ENCODE measurements around the gene DROSHA. TPM values are rescaled to one million over a fixed set of nuclear protein-coding genes. Genes with fewer than 3 reads are reported as not detected.

Gene DROSHA
- total RNA-seq, 1 experiment from 2014 or later, result 57.7 TPM

DNA sequence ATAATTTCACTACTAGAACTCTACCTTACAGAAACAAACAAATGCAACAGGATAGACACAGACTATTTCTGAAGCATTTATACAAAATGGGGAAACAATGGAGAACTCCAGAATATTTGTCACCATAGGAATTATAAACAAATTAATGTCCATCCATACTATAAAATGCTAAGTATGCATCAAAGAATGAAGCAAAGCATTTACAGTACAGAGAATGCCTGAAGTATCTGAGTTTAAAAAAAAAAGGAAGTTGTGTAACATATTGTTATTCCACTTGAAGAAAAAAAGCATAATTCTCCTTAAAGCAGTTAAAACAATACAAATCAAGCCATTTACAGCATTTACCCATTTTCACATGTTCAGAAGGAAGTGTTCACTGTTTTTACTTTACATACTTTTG, 53.0 kb downstream of the DROSHA start:
- H3K27me3 Mint-ChIP-seq (ENCODE audit: insufficient read depth, unreplicated experiment), result no peaks in the 10 kb centered on the region
- BruUV-seq (replicated peaks), result no TSS peak
- no peaks in the 10 kb centered on the region for H3K9me3 Mint-ChIP-seq (ENCODE audit: unreplicated experiment)
- POLR2A ChIA-PET, result no interaction called here
- TF ChIP-seq, protein P1, sequence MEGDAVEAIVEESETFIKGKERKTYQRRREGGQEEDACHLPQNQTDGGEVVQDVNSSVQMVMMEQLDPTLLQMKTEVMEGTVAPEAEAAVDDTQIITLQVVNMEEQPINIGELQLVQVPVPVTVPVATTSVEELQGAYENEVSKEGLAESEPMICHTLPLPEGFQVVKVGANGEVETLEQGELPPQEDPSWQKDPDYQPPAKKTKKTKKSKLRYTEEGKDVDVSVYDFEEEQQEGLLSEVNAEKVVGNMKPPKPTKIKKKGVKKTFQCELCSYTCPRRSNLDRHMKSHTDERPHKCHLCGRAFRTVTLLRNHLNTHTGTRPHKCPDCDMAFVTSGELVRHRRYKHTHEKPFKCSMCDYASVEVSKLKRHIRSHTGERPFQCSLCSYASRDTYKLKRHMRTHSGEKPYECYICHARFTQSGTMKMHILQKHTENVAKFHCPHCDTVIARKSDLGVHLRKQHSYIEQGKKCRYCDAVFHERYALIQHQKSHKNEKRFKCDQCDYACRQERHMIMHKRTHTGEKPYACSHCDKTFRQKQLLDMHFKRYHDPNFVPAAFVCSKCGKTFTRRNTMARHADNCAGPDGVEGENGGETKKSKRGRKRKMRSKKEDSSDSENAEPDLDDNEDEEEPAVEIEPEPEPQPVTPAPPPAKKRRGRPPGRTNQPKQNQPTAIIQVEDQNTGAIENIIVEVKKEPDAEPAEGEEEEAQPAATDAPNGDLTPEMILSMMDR (IDR thresholded peaks at IDR 0.05; ENCODE audit: unreplicated experiment), result no peak
- H3K36me3 Mint-ChIP-seq (ENCODE audit: insufficient read depth, unreplicated experiment), result peaks cover 54% of the 10 kb centered on the region
- H3K27ac Mint-ChIP-seq (ENCODE audit: low read depth, unreplicated experiment), result no peak overlapping the region
- no peak overlapping the region for H3K4me3 Mint-ChIP-seq (ENCODE audit: unreplicated experiment)
- intact Hi-C loops (cut with micrococcal nuclease), result no loop called here
- no peaks in the 10 kb centered on the region for H3K4me1 Mint-ChIP-seq (ENCODE audit: insufficient read depth, unreplicated experiment)
- no peak for DNase-seq (ENCODE audit: unreplicated experiment)
- CTCF ChIA-PET, result interaction anchor here (0.6 kb wide), 1 partner anchor 58 kb away, joined by 3 read pairs; no protein-coding TSS in a partner anchor

DNA sequence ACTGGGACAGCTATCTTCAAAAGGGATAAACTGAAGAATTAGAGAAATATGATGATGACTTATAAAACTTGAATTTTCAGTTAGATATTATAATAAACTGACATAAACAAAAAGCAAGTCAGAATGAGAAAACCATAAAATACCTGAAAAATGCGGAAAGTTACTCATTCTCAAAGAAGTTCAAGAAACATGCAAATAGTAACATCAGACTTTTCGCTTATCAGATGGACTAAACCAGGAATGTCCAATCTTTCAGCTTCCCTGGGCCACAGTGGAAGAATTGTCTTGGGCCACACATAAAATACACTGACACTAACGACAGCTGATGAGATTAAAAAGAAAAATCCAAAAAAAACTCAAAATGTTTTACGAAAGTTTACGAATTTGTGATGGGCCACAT, 53.9 kb downstream of the DROSHA start:
- DNase-seq (ENCODE audit: unreplicated experiment), result no peak
- no TSS peak for BruUV-seq (replicated peaks)
- no peaks in the 10 kb centered on the region for H3K27me3 Mint-ChIP-seq (ENCODE audit: insufficient read depth, unreplicated experiment)
- CTCF ChIA-PET, result no interaction called here
- POLR2A ChIA-PET, result no interaction called here
- H3K36me3 Mint-ChIP-seq (ENCODE audit: insufficient read depth, unreplicated experiment), result peaks cover 44% of the 10 kb centered on the region
- no peak overlapping the region for H3K27ac Mint-ChIP-seq (ENCODE audit: low read depth, unreplicated experiment)
- H3K4me1 Mint-ChIP-seq (ENCODE audit: insufficient read depth, unreplicated experiment), result no peaks in the 10 kb centered on the region
- TF ChIP-seq, protein P1 (IDR thresholded peaks at IDR 0.05; ENCODE audit: unreplicated experiment), result no peak
- intact Hi-C loops (cut with micrococcal nuclease), result no loop called here
- no peak overlapping the region for H3K4me3 Mint-ChIP-seq (ENCODE audit: unreplicated experiment)
- H3K9me3 Mint-ChIP-seq (ENCODE audit: unreplicated experiment), result no peaks in the 10 kb centered on the region

DNA sequence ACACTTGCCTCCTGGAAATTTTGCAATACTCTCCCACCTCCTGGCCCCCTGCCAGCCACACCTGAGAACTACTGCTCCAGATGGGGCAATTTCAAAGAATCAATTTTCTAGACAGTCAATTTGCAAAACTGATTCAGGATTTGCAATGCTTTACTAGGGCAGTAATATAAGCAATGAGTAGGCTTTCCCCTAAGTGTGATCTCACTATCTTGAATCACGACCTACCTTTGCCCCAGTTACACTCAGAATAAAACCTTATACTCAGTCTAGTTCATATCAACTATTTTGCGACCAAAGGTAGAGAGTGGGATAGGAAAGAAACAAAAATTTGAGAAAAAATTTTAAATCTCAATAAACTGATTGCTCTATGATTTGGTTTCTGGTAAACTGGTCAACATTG, 54.4 kb downstream of the DROSHA start:
- Mint-ChIP-seq H3K4me1 (ENCODE audit: insufficient read depth, unreplicated experiment) (no peaks in the 10 kb centered on the region), H3K4me3 (ENCODE audit: unreplicated experiment) (no peak overlapping the region), H3K27ac (ENCODE audit: low read depth, unreplicated experiment) (no peak overlapping the region), H3K36me3 (ENCODE audit: insufficient read depth, unreplicated experiment) (peaks cover 40% of the 10 kb centered on the region), H3K9me3 (ENCODE audit: unreplicated experiment) (no peaks in the 10 kb centered on the region), H3K27me3 (ENCODE audit: insufficient read depth, unreplicated experiment) (no peaks in the 10 kb centered on the region)
- intact Hi-C loops (cut with micrococcal nuclease), result no loop called here
- TF ChIP-seq, protein P1 (IDR thresholded peaks at IDR 0.05; ENCODE audit: unreplicated experiment), result no peak
- BruUV-seq (replicated peaks), result no TSS peak
- POLR2A ChIA-PET, result no interaction called here
- CTCF ChIA-PET, result no interaction called here
- peak; percentile 40 for DNase-seq (ENCODE audit: unreplicated experiment)

DNA sequence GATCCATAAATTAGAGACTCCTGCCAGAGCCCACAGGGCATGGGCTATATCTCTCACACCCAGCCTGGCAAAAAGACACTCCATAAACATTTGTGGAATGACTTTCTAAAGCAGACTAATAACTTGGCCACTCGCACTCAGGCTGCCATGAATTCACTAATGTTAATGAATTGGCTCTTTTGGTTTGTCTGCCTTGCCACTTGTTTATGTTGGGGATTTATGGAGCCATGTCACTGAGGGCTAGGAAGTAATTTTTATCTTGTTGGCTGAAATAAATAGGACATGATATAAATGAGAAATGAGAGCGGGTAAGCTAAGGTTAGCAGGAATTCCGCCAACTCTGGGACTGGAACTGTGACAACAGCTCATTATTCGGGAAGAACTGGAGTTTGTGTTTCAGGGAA, 55.2 kb downstream of the DROSHA start:
- Mint-ChIP-seq H3K9me3 (ENCODE audit: unreplicated experiment) (no peaks in the 10 kb centered on the region), H3K27me3 (ENCODE audit: insufficient read depth, unreplicated experiment) (no peaks in the 10 kb centered on the region), H3K27ac (ENCODE audit: low read depth, unreplicated experiment) (no peak overlapping the region), H3K4me3 (ENCODE audit: unreplicated experiment) (no peak overlapping the region), H3K4me1 (ENCODE audit: insufficient read depth, unreplicated experiment) (peaks cover 6% of the 10 kb centered on the region), H3K36me3 (ENCODE audit: insufficient read depth, unreplicated experiment) (peaks cover 32% of the 10 kb centered on the region)
- intact Hi-C loops (cut with micrococcal nuclease), result no loop called here
- ChIA-PET CTCF (no interaction called here), POLR2A (no interaction called here)
- TF ChIP-seq, protein P1 (IDR thresholded peaks at IDR 0.05; ENCODE audit: unreplicated experiment), result no peak
- no peak for DNase-seq (ENCODE audit: unreplicated experiment)
- BruUV-seq (replicated peaks), result no TSS peak

Data from MCF 10A (cell line).